ENCODE results near the gene NRTN.
"Not testable (repeated sequence)": the region's sequence is repeated elsewhere in the genome, so short reads cannot be mapped to it uniquely, and the experiment has no call there.

NRTN gene

GRCh38 chr19:5804516-5805461 is at the start of gene NRTN:
Gene NRTN, plus strand, starts transcription at chr19:5805067. Its CDS starts 19,099 bp downstream, at chr19:5824166.
- DNase-seq (ENCODE audit: low read depth) = no peak

GRCh38 chr19:5762608-5763217 is 42.2 kb upstream of the NRTN start:
- no peak for DNase-seq (ENCODE audit: low read depth)

GRCh38 chr19:5765220-5765619 is 39.6 kb upstream of the NRTN start:
- no peak for DNase-seq (ENCODE audit: low read depth)

GRCh38 chr19:5767949-5768348 is 36.9 kb upstream of the NRTN start:
- DNase-seq (ENCODE audit: low read depth) = no peak

GRCh38 chr19:5772416-5772815 is 32.5 kb upstream of the NRTN start:
- DNase-seq (ENCODE audit: low read depth) = no peak

- DNase-seq (ENCODE audit: low read depth) = no peak
Measured at GRCh38 chr19:5773276-5773675, 31.6 kb upstream of the NRTN start.

- DNase-seq (ENCODE audit: low read depth) = no peak
Measured at GRCh38 chr19:5774921-5775320, 29.9 kb upstream of the NRTN start.

DNA sequence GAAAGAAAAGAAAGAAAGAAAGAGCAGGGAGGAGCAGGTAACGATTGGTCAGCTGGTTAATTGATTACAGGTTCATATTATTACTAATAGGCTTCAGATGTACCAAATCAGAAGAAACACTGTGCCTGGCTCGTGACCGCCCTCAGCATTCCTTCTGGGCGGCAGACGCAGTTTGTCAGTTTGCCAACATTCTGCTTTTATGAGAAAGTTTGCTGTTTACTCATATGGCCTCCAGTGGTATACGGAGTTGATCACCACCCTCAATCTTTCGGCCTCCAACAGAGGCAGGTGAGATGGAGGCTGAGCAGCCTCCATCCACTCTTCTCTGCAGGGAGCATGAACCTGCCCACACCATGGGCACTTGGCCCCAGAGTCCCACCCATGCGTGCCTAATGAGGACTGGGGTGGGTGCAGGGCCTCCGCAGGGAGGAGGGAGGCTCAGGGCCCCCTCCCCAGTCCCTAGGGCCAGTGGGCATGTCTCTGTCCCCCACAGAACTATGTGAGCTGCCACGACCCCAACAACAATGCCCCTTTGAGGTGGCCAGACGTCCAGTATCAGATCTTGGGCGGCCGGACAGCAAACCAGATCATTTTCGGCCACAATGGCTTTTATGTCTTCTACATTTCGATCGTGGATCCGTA is 29.1 kb upstream of the NRTN start:
- DNase-seq (ENCODE audit: low read depth) = no peak

- DNase-seq (ENCODE audit: low read depth) = no peak
Measured at GRCh38 chr19:5778402-5778801, 26.5 kb upstream of the NRTN start.

- not testable (repeated sequence) for DNase-seq (ENCODE audit: low read depth)
Measured at GRCh38 chr19:5780916-5781315, 24.0 kb upstream of the NRTN start.

DNA sequence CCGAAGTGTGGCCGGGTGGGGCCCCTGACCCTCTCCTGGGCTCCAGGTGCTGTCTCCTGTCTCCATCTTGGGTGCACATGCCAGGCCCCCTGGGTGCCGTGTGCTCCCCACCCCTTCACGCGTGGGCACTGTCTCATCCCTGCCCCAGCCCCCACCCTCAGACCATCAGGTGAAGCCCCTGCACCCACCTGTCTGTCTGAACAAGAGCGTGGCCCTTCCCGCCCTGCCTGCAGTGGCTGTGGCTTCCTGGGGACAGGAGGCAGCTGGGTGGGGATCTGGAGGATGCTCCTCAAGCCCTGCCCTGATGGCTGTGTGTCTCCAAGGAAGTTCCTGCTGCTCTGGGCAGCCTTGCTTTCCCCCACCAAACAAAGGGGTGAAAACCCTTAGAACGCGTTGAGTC is 22.5 kb upstream of the NRTN start:
- no peak for DNase-seq (ENCODE audit: low read depth)

- no peak for DNase-seq (ENCODE audit: low read depth)
Measured at GRCh38 chr19:5782945-5783919, 21.6 kb upstream of the NRTN start.

GRCh38 chr19:5784581-5785147 is 20.2 kb upstream of the NRTN start, which contains the start of gene PRR22:
Gene PRR22, minus strand, starts transcription at chr19:5784746. Its CDS starts 86 bp downstream, at chr19:5784660.
- DNase-seq (ENCODE audit: low read depth) = no peak

DNA sequence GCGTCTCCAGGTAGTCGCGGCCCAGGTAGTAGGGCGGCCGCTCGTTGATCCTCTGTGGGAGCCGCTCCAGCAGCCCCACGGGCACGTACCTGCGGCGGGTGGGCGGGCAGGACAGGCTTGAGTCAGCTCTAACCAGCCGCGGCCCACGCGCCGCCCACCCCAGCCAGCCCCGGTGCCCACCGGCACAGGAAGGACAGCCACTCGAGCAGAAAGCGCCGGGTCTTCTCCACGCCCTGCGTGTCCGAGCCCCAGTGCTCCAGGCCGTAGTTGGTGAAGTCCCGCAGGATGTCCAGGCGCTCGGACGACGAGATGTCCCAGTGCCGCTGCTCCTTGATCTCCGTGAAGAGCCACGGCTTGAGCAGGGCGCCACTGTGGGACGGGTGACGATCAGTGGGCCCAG is 19.4 kb upstream of the NRTN start:
- no peak for DNase-seq (ENCODE audit: low read depth)

DNA sequence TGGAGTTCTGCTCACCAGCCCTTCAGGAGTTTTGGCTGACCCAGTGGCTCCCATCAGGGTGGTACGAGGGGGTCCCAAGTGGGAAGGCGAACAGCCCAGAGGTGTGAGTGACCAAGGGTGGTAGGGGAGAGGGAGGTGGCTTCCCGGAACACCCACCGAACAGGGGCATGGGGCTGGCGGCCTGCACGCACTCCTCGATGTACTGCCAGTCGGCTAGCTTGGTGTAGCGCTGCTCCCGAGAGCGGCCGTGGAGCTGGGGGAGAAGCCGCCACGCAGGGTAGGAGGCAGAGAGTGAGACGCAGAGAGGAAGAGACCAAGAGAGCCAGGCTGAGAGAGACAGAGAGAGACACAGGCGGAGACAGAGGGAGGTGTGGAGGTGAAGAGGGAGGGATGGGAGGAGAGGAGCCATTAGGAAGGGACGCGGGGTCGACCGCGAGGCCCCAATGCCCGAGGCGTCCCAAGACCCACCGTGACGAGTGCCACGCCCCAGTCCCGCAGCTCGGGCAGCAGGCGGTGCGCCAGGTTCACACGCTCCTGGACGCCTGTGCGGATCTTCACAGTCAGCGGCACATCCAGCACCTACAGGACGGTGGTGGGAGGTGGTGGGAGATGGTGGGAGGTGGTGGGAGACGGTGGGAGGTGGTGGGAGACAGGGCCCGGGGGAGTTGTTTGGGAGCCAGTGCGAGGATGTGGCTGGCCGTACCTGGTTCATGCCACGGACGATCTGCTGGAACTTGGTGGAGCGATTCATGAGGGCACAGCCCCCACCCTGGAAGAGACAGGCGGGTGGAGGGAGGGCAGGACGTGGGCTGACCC is 18.1 kb upstream of the NRTN start:
- DNase-seq (ENCODE audit: low read depth) = no peak

DNA sequence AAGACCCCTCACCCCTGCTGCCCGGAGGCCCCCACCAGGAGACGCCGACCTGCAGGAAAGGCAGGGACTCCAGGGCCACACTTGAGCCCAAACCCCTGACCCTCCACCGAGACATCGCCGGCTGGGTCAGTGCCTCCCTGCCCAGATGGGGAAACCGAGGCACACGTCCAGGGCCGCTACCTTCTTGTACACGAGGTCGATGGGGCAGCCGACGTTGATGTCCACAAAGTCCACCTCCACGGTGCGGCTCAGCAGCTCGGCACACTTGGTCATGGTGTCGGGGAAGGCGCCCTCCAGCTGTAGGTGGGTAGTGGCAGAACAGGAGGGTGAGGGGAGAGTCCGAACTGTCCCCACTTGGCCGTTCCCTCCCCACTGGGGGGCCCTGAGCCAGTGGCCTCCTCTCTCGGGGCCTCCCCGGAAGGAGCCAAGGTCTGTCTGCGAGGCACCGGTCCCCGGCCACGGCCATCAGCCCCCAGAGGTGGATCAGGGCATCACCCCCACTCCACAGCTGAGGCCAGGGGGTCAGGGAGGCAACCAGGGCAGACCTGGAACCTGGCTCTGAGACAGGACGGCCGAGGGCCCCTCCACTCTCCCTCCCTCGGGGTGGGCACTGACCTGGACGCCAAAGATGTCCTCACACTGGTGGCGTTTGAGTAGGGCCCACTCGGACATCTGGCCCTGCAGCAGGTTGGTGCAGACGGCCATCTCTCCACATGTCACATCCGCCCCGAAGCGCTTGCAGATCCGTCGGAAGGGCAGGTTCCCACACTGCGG is 17.3 kb upstream of the NRTN start:
- no peak for DNase-seq (ENCODE audit: low read depth)

GRCh38 chr19:5788422-5788821 is 16.4 kb upstream of the NRTN start:
- no peak for DNase-seq (ENCODE audit: low read depth)

- DNase-seq (ENCODE audit: low read depth) = no peak
Measured at GRCh38 chr19:5789351-5789761, 15.5 kb upstream of the NRTN start.

- no peak for DNase-seq (ENCODE audit: low read depth)
Measured at GRCh38 chr19:5789886-5790558, 14.8 kb upstream of the NRTN start.

Data from HS-27A (cell line).